Ascending aorta (tissue), 2 donors: ENCODE measurements around the gene TRIML1. TPM values are rescaled to one million over a fixed set of nuclear protein-coding genes. Genes with fewer than 3 reads are reported as not detected.

Experiments used
- DNase-seq, 2 donors: peaks; one replicate each; pipeline ENCODE4 v3.0.0-alpha.2; 2019; ENCODE audit warnings: low spot score in 2 of 2
- H3K27ac ChIP-seq, 2 donors: fragments of 200-600 bp; sonication (generic); one replicate each; pipeline ENCODE4 v1.5.1; 2016 to 2017; ENCODE audit warnings: mild to moderate bottlenecking in 1 of 2
- H3K27me3 ChIP-seq: fragments of 200-600 bp; sonication (generic); one replicate; pipeline ENCODE4 v1.5.1; 2017
- H3K36me3 ChIP-seq, 2 donors: fragments of 200-600 bp; sonication (generic); one replicate each; pipeline ENCODE4 v1.5.1; 2016
- H3K4me1 ChIP-seq, 2 donors: fragments of 200-600 bp; sonication (generic); one replicate each; pipeline ENCODE4 v1.5.1; 2016 to 2017; ENCODE audit warnings: mild to moderate bottlenecking in 1 of 2
- H3K4me3 ChIP-seq, 2 donors: fragments of 200-600 bp; sonication (generic); one replicate each; pipeline ENCODE4 v1.5.1; 2016 to 2017; ENCODE audit warnings: mild to moderate bottlenecking in 1 of 2
- H3K9me3 ChIP-seq, 2 donors: fragments of 200-600 bp; sonication (generic); one replicate each; pipeline ENCODE4 v1.5.1; 2016
- intact Hi-C: fragments of 100-400 bp; cut with DNase I; formaldehyde crosslinking; loops from one replicate; pipeline ENCODE4 v1.15.1; 2023
- total RNA-seq: library from RNA; depleted of rRNA; stranded (reverse); fragments of >200 nt; gene quantifications from one replicate; pipeline ENCODE4 v1.1.0, GENCODE V29; 2016
- TF ChIP-seq, protein P1 (sequence below), 3 experiments: fragments of 200-600 bp in 2 of 3; fragments of 450-650 bp in 1 of 3; sonication (generic) in 2 of 3; IDR thresholded peaks; one replicate each; pipeline ENCODE4 v1.5.1; 2016 to 2019; ENCODE audit warnings: antibody characterized with exemption in 3 of 3, mild to moderate bottlenecking in 1 of 3, moderate library complexity in 1 of 3

TRIML1 gene
- total RNA-seq, 1 donor from 2014 or later: not detected

DNA sequence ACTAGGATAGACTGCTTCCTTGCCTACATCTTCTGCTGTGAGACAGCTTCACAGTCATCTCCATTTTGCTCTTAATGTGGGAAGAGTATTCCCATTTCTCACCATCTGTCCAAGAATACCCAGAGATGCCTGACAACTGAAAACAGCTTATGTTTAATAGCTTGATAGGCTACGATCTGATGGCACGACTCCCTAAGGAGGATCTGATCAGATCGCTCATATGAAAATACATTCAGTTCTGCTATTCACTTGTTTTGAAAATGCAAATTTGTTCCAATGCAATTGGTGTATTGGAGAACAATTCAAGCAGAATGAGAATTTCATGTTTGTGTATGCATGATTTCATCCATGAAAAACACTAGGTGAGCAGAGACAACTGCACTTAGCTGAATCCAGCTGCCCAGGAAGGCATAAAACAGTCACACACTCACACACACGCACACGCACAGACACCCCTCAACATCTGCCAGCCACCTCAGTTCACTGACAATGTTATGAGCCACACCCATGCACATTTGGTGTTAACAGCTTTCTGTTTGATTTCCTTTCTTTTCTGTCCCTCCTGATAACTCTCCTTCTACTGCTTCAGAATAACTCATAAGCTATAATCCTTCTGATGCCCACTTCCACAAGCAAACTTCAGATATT is 29.6 kb downstream of the TRIML1 start:
- TF ChIP-seq, protein P1, sequence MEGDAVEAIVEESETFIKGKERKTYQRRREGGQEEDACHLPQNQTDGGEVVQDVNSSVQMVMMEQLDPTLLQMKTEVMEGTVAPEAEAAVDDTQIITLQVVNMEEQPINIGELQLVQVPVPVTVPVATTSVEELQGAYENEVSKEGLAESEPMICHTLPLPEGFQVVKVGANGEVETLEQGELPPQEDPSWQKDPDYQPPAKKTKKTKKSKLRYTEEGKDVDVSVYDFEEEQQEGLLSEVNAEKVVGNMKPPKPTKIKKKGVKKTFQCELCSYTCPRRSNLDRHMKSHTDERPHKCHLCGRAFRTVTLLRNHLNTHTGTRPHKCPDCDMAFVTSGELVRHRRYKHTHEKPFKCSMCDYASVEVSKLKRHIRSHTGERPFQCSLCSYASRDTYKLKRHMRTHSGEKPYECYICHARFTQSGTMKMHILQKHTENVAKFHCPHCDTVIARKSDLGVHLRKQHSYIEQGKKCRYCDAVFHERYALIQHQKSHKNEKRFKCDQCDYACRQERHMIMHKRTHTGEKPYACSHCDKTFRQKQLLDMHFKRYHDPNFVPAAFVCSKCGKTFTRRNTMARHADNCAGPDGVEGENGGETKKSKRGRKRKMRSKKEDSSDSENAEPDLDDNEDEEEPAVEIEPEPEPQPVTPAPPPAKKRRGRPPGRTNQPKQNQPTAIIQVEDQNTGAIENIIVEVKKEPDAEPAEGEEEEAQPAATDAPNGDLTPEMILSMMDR (IDR thresholded peaks at IDR 0.05): no peak

DNA sequence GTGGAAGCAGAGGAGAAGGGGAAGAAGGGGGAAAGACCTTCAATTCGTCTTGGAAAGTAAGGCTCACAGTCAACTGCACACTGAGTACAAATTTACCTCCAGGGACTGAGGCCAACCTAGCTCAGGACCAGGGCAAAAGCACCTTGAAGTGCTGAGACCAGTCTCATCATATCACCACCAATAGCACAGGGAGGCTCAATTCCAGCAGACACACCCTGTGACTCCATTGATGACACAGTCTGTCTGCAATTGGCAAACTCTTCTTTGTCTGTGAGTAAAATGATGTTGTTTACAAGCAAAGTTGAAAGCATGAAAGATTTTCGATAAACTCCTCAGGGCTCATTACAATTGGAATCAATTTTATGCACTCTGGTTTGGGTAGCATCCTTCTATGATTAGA is 32.3 kb downstream of the TRIML1 start:
- no peaks in the 10 kb centered on the region for H3K27me3 ChIP-seq
- intact Hi-C loops: no loop called here
- H3K36me3 ChIP-seq: no peaks in the 10 kb centered on the region
- no peaks in the 10 kb centered on the region for H3K4me1 ChIP-seq
- DNase-seq: no peak
- no peak overlapping the region for H3K27ac ChIP-seq
- TF ChIP-seq, protein P1 (IDR thresholded peaks at IDR 0.05): no peak
- H3K9me3 ChIP-seq: no peaks in the 10 kb centered on the region
- no peak overlapping the region for H3K4me3 ChIP-seq

More for the DNA sequence above, 29.6 kb downstream of the TRIML1 start:
- H3K4me1 ChIP-seq: no peaks in the 10 kb centered on the region
- intact Hi-C loops: no loop called here
- H3K4me3 ChIP-seq: no peak overlapping the region
- H3K36me3 ChIP-seq: no peaks in the 10 kb centered on the region
- no peaks in the 10 kb centered on the region for H3K9me3 ChIP-seq
- no peak for DNase-seq
- no peaks in the 10 kb centered on the region for H3K27me3 ChIP-seq
- no peak overlapping the region for H3K27ac ChIP-seq

DNA sequence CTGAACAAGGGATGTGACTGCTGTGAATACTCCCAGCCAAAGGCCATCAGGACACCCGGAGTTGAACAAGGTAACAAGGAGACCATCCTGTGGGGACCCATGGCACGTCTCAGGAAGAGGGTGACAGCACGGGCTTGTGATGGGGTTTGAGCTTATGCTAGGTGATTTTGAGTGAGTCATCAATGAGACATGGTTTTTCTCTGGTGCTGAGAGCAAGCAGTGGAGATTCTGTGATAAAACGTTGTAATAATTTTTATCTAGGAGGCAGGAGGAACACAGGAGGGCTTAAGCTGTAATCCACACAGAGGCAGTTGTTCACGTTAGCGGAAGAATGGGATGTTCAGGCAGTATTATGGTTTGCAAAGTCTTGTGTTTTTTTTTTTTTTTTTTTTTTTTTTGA is 36.0 kb downstream of the TRIML1 start:
- Histone ChIP-seq H3K27ac (no peak overlapping the region), H3K4me3 (no peak overlapping the region), H3K36me3 (no peaks in the 10 kb centered on the region), H3K27me3 (no peaks in the 10 kb centered on the region), H3K9me3 (no peaks in the 10 kb centered on the region), H3K4me1 (no peaks in the 10 kb centered on the region)
- TF ChIP-seq, protein P1 (IDR thresholded peaks at IDR 0.05): no peak
- DNase-seq: no peak
- intact Hi-C loops: no loop called here

DNA sequence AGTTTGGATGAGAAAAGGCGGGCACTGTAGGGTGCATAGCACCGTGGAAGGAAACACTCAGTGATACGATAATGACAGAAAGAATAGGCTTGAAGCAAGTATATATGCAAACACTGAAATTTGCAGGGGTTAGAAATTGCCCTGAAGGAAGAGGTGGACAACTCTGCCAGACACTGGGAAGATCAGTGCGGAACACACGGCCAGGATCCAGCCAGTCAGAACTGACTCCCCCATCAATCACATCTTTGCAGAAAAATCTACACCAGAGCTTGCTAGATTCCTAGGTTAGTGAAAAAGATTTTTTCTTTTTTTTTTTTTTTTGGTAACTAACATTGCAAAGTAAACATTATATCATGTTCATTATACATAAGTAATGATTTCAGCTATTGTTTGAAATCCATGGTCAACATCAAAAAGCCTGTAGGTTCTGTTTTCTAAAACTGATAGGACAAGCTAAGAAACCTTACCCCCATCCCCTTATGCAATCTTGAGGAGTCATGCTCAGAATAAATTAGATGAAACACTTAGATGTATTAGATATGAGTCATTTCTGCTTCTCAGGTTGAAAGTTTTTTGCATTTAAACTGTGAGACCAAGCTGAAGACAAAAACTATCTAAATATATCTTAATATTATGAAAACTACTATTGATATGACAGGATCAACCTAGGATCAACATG is 38.9 kb downstream of the TRIML1 start:
- intact Hi-C loops: no loop called here
- H3K27ac ChIP-seq: no peak overlapping the region
- H3K4me3 ChIP-seq: no peak overlapping the region
- H3K27me3 ChIP-seq: no peaks in the 10 kb centered on the region
- DNase-seq: no peak
- no peaks in the 10 kb centered on the region for H3K36me3 ChIP-seq
- H3K4me1 ChIP-seq: no peaks in the 10 kb centered on the region
- TF ChIP-seq, protein P1 (IDR thresholded peaks at IDR 0.05): no peak
- no peaks in the 10 kb centered on the region for H3K9me3 ChIP-seq

DNA sequence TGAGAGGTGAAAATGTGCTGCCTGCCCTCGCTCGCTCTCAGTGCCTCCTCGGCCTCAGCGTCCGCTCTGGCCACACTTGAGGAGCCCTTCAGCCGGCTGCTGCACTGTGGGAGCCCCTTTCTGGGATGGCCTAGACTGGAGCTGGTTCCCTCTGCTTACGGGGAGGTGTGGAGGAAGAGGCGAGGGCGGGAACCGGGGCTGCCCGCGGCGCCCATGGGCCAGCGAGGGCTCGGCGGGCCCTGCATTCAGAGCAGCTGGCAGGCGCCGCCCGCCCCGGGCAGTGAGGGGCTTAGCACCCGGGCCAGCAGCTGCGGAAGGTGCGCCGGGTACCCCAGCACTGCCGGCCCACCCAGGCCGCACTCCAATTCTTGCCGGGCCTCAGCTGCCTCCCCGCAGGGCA is 39.6 kb downstream of the TRIML1 start:
- no peak overlapping the region for H3K4me3 ChIP-seq
- H3K27me3 ChIP-seq: no peaks in the 10 kb centered on the region
- no peaks in the 10 kb centered on the region for H3K4me1 ChIP-seq
- no peak for DNase-seq
- H3K36me3 ChIP-seq: no peaks in the 10 kb centered on the region
- intact Hi-C loops: no loop called here
- TF ChIP-seq, protein P1 (IDR thresholded peaks at IDR 0.05): no peak
- H3K27ac ChIP-seq: no peak overlapping the region
- no peaks in the 10 kb centered on the region for H3K9me3 ChIP-seq
